Ascending aorta (tissue), 2 donors: ENCODE data around the gene PRPF40B. TPM values are rescaled to one million over a fixed set of nuclear protein-coding genes. Genes with fewer than 3 reads are reported as not detected.
A peak's percentile ranks its signal among the peaks of the same experiment; 100 is the strongest.

ENCODE experiments used
- DNase-seq, 2 donors: peaks; one replicate each; pipeline ENCODE4 v3.0.0-alpha.2; 2019; ENCODE audit warnings: low spot score in 2 of 2
- H3K27ac ChIP-seq, 2 donors: fragments of 200-600 bp; sonication (generic); one replicate each; pipeline ENCODE4 v1.5.1; 2016 to 2017; ENCODE audit warnings: mild to moderate bottlenecking in 1 of 2
- H3K27me3 ChIP-seq: fragments of 200-600 bp; sonication (generic); one replicate; pipeline ENCODE4 v1.5.1; 2017
- H3K36me3 ChIP-seq, 2 donors: fragments of 200-600 bp; sonication (generic); one replicate each; pipeline ENCODE4 v1.5.1; 2016
- H3K4me1 ChIP-seq, 2 donors: fragments of 200-600 bp; sonication (generic); one replicate each; pipeline ENCODE4 v1.5.1; 2016 to 2017; ENCODE audit warnings: mild to moderate bottlenecking in 1 of 2
- H3K4me3 ChIP-seq, 2 donors: fragments of 200-600 bp; sonication (generic); one replicate each; pipeline ENCODE4 v1.5.1; 2016 to 2017; ENCODE audit warnings: mild to moderate bottlenecking in 1 of 2
- H3K9me3 ChIP-seq, 2 donors: fragments of 200-600 bp; sonication (generic); one replicate each; pipeline ENCODE4 v1.5.1; 2016
- intact Hi-C: fragments of 100-400 bp; cut with DNase I; formaldehyde crosslinking; loops from one replicate; pipeline ENCODE4 v1.15.1; 2023
- total RNA-seq: library from RNA; depleted of rRNA; stranded (reverse); fragments of >200 nt; gene quantifications from one replicate; pipeline ENCODE4 v1.1.0, GENCODE V29; 2016
- TF ChIP-seq, protein P1 (sequence below), 3 experiments: fragments of 200-600 bp in 2 of 3; fragments of 450-650 bp in 1 of 3; sonication (generic) in 2 of 3; IDR thresholded peaks; one replicate each; pipeline ENCODE4 v1.5.1; 2016 to 2019; ENCODE audit warnings: antibody characterized with exemption in 3 of 3, mild to moderate bottlenecking in 1 of 3, moderate library complexity in 1 of 3

The PRPF40B gene
- total RNA-seq, 1 donor from 2014 or later, result 9.5 TPM

DNA sequence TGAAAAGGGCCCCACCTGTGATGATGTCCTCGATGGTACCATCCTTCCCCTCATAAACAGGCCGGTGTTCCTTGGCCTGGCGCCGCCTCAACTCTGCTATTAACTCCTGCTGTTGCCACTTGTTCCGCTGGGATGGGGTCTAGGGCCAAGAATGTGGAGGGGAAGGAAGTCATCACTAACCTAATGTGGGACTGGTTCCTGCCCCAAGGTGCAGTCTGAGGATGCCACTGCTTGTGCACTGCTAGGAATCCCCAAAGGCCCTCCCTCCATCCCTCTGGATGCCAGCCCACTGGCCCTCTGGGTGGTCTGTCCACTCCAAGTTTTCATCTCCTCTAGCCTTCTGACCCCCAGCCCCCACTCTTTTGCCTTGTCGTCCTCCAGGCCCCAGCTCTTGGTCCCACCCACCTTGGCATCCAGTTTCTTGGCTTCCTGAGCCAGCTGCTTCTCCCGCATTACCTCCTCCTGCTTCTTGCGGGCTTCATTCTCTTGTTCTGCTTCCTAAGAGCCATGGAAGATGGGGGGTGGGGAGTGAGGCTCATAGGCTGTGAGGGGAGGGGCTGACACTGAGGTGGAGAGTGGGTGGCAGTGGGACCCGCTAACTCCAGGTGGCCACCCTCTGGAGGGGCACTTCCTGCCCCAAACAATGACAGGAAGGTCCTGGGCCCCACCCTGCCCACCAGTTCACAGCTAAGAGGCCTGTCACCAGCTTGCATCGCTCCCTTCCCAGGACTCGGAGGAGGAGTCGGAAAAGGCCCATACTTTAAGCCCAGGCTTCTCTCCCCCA is 23.7 kb downstream of the PRPF40B start:
- H3K36me3 ChIP-seq, result peaks cover 31 to 76% of the 10 kb centered on the region in 2 donors

DNA sequence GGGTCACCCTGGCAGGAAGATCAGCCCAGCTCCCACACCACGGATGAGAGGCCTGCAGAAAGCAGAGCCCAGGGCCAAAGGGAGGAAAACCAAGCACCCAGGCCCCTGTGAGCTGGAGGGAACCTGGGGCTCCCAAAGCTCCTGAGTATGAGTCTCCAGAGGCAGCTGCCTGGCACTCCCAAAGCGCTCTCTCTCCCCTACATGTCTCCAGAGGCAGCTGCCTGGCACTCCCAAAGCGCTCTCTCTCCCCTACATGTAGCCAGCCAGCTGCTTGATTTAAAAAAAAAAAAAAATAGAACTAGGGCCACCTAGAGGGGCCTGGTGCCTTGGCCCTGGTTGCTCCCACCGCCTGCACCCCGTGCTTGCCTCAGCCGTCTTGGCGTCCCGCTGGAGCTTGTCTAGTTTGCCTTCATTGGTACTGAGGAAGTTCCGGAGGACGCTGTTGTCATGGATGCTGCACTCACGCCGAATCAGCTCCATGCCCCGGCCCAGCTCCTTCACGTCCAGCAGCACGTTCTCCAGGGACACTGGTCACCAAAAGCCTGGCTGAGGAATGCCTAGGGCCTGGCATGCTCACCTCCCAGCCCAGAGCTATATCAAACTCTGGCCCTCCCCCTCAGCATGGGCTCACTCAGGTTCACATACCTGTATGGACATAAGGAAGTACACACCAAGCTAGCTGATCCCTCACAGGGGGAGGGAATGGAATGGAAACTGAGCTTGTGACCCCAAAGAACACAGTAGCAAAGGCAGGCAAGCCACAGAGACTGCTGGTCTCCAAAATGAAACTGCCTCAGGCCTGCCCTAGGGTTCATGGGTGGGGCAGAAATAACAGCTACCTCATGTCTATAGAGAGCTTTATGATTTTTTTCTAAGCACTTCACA is 24.7 kb downstream of the PRPF40B start:
- Histone ChIP-seq H3K36me3 (peaks cover 29 to 76% of the 10 kb centered on the region in 2 donors), H3K4me3 (no peak overlapping the region), H3K4me1 (peaks cover 0 to 19% of the 10 kb centered on the region in 2 donors), H3K27ac (peak overlapping the region; percentile 58 to 72), H3K27me3 (no peaks in the 10 kb centered on the region), H3K9me3 (no peaks in the 10 kb centered on the region)
- TF ChIP-seq, protein P1, sequence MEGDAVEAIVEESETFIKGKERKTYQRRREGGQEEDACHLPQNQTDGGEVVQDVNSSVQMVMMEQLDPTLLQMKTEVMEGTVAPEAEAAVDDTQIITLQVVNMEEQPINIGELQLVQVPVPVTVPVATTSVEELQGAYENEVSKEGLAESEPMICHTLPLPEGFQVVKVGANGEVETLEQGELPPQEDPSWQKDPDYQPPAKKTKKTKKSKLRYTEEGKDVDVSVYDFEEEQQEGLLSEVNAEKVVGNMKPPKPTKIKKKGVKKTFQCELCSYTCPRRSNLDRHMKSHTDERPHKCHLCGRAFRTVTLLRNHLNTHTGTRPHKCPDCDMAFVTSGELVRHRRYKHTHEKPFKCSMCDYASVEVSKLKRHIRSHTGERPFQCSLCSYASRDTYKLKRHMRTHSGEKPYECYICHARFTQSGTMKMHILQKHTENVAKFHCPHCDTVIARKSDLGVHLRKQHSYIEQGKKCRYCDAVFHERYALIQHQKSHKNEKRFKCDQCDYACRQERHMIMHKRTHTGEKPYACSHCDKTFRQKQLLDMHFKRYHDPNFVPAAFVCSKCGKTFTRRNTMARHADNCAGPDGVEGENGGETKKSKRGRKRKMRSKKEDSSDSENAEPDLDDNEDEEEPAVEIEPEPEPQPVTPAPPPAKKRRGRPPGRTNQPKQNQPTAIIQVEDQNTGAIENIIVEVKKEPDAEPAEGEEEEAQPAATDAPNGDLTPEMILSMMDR (IDR thresholded peaks at IDR 0.05), result no peak
- DNase-seq, result no peak
- intact Hi-C loops, result loop anchor here (10.0 kb wide), 1 partner anchor 197 kb away; the partner anchor contains the start of gene BCDIN3D

More for the DNA sequence above, 23.7 kb downstream of the PRPF40B start:
- DNase-seq, result no peak
- intact Hi-C loops, result loop anchor here (10.0 kb wide), 1 partner anchor 198 kb away; the partner anchor contains the start of gene BCDIN3D
- TF ChIP-seq, protein P1 (IDR thresholded peaks at IDR 0.05), result no peak
- peaks cover 0 to 19% of the 10 kb centered on the region in 2 donors for H3K4me1 ChIP-seq
- no peak overlapping the region for H3K4me3 ChIP-seq
- H3K27me3 ChIP-seq, result no peaks in the 10 kb centered on the region
- H3K9me3 ChIP-seq, result no peaks in the 10 kb centered on the region
- peak overlapping the region; percentile 58 to 72 for H3K27ac ChIP-seq

DNA sequence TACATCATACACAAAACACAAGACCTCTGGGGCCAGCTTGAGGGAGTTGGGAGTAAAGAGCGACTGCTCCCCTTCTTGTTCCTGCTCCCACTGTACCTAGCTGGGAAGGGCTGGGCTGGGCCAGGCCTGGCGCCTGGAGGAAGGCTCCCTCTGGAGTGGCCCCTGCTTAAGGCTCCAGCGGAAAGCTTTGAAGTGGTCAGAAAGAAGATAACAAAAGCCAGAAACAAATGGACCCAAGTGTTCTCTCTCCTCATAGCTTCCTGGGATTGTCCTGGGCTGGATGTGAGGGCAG is 25.3 kb downstream of the PRPF40B start:
- H3K4me3 ChIP-seq, result no peak overlapping the region
- no peak for DNase-seq
- no peaks in the 10 kb centered on the region for H3K27me3 ChIP-seq
- TF ChIP-seq, protein P1 (IDR thresholded peaks at IDR 0.05), result no peak
- intact Hi-C loops, result loop anchor here (10.0 kb wide), 1 partner anchor 196 kb away; the partner anchor contains the start of gene BCDIN3D
- no peaks in the 10 kb centered on the region for H3K9me3 ChIP-seq
- H3K27ac ChIP-seq, result peak overlapping the region; percentile 58 to 72
- peaks cover 29 to 76% of the 10 kb centered on the region in 2 donors for H3K36me3 ChIP-seq
- H3K4me1 ChIP-seq, result peaks cover 0 to 19% of the 10 kb centered on the region in 2 donors

- TF ChIP-seq, protein P1 (IDR thresholded peaks at IDR 0.05), result no peak
- intact Hi-C loops, result loop anchor here (10.0 kb wide), 1 partner anchor 195 kb away; the partner anchor contains the start of gene BCDIN3D
- H3K36me3 ChIP-seq, result peaks cover 22 to 76% of the 10 kb centered on the region in 2 donors
These were observed 26.1 kb downstream of the PRPF40B start for GRCh38 chr12:49649445-49649844.

GRCh38 chr12:49649892-49650291 is 26.5 kb downstream of the PRPF40B start:
- H3K27me3 ChIP-seq, result no peaks in the 10 kb centered on the region
- TF ChIP-seq, protein P1 (IDR thresholded peaks at IDR 0.05), result no peak
- intact Hi-C loops, result loop anchor here (10.0 kb wide), 1 partner anchor 195 kb away; the partner anchor contains the start of gene BCDIN3D
- no peak overlapping the region for H3K27ac ChIP-seq
- no peak overlapping the region for H3K4me3 ChIP-seq
- peaks cover 0 to 19% of the 10 kb centered on the region in 2 donors for H3K4me1 ChIP-seq
- H3K9me3 ChIP-seq, result no peaks in the 10 kb centered on the region
- peaks cover 21 to 80% of the 10 kb centered on the region in 2 donors for H3K36me3 ChIP-seq
- DNase-seq, result no peak

More at GRCh38 chr12:49649445-49649844, 26.1 kb downstream of the PRPF40B start:
- Histone ChIP-seq H3K9me3 (no peaks in the 10 kb centered on the region), H3K27me3 (no peaks in the 10 kb centered on the region), H3K4me3 (no peak overlapping the region), H3K27ac (no peak overlapping the region), H3K4me1 (peaks cover 0 to 19% of the 10 kb centered on the region in 2 donors)
- DNase-seq, result no peak
